Measurements from ENCODE around the gene DRD4.

- TF ChIP-seq CTCF (IDR thresholded peaks at IDR 0.05): no peak
- no peak for TF ChIP-seq EZH2 (IDR thresholded peaks at IDR 0.05)
These were observed 43.7 kb upstream of the DRD4 start for GRCh38 chr11:593347-593746.
